ENCODE data around the gene HSP90B1.

- no peak for TF ChIP-seq CTCF (IDR thresholded peaks at IDR 0.05)
- TF ChIP-seq POLR2A (IDR thresholded peaks at IDR 0.05), result no peak
These were observed 5.2 kb upstream of the HSP90B1 start for GRCh38 chr12:103924761-103925641.
